Type B pancreatic cell (in vitro differentiated cells): ENCODE results near the gene TBC1D32. TPM values are rescaled to one million over a fixed set of nuclear protein-coding genes. Genes with fewer than 3 reads are reported as not detected.
A peak's percentile ranks its signal among the peaks of the same experiment; 100 is the strongest.
"Not testable (repeated sequence)": the region's sequence is repeated elsewhere in the genome, so short reads cannot be mapped to it uniquely, and the experiment has no call there.

Experiments
- DNase-seq: peaks from one replicate; pipeline ENCODE4 v3.0.0; 2021; ENCODE audit warnings: mixed read lengths; ENCODE audit not compliant: unreplicated experiment; ENCODE audit errors: extremely low spot score
- H3K27ac Mint-ChIP-seq: 2 replicates; pipeline ENCODE4 v1.8.0; 2021; ENCODE audit warnings: mild to moderate bottlenecking, mixed read lengths
- H3K27me3 Mint-ChIP-seq: 2 replicates; pipeline ENCODE4 v1.8.0; 2021; ENCODE audit warnings: mixed read lengths
- H3K36me3 Mint-ChIP-seq: 2 replicates; pipeline ENCODE4 v1.8.0; 2021; ENCODE audit warnings: mixed read lengths
- H3K4me1 Mint-ChIP-seq: one replicate; pipeline ENCODE4 v1.8.0; 2021; ENCODE audit warnings: mixed read lengths; ENCODE audit not compliant: unreplicated experiment
- H3K4me3 Mint-ChIP-seq: 2 replicates; pipeline ENCODE4 v1.8.0; 2021; ENCODE audit warnings: mild to moderate bottlenecking, mixed read lengths
- H3K9me3 Mint-ChIP-seq: 2 replicates; pipeline ENCODE4 v1.8.0; 2021; ENCODE audit warnings: mixed read lengths
- total RNA-seq: library from RNA; stranded (reverse); gene quantifications from 2 replicates; pipeline ENCODE4 v1.2.1, GENCODE V29; 2021; ENCODE audit warnings: low replicate concordance
- TF ChIP-seq, protein P1 (sequence below): fragments of 200-600 bp; sonication (generic); conservative IDR thresholded peaks from 2 replicates; pipeline ENCODE4 v1.5.0; 2021; ENCODE audit warnings: antibody characterized with exemption, mild to moderate bottlenecking

Gene TBC1D32
- total RNA-seq, 1 donor from 2014 or later = 12.4 TPM

DNA sequence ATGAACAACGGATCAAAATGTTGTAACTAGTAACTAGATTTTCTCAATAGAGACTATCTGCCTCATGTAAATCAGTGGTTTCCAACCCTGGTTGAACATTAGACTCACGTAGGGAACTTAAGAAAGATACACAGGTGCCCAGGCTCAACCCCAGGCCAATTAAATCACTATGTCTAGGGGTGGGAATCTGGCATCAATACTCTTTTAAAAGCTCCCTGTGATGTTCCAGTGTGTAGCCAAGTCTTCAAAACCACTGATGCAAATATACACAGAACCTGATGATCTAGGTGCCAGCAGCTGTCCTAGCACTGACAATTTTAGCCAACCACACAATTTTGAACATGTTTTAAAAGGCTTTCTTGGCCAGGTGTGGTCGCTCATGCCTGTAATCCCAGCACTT is 128.7 kb downstream of the TBC1D32 start:
- Mint-ChIP-seq H3K27me3 (no peaks in the 10 kb centered on the region), H3K36me3 (peaks cover 3% of the 10 kb centered on the region), H3K4me1 (no peaks in the 10 kb centered on the region), H3K4me3 (no peak overlapping the region), H3K9me3 (no peaks in the 10 kb centered on the region), H3K27ac (no peak overlapping the region)
- TF ChIP-seq, protein P1, sequence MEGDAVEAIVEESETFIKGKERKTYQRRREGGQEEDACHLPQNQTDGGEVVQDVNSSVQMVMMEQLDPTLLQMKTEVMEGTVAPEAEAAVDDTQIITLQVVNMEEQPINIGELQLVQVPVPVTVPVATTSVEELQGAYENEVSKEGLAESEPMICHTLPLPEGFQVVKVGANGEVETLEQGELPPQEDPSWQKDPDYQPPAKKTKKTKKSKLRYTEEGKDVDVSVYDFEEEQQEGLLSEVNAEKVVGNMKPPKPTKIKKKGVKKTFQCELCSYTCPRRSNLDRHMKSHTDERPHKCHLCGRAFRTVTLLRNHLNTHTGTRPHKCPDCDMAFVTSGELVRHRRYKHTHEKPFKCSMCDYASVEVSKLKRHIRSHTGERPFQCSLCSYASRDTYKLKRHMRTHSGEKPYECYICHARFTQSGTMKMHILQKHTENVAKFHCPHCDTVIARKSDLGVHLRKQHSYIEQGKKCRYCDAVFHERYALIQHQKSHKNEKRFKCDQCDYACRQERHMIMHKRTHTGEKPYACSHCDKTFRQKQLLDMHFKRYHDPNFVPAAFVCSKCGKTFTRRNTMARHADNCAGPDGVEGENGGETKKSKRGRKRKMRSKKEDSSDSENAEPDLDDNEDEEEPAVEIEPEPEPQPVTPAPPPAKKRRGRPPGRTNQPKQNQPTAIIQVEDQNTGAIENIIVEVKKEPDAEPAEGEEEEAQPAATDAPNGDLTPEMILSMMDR = no peak
- DNase-seq = no peak

DNA sequence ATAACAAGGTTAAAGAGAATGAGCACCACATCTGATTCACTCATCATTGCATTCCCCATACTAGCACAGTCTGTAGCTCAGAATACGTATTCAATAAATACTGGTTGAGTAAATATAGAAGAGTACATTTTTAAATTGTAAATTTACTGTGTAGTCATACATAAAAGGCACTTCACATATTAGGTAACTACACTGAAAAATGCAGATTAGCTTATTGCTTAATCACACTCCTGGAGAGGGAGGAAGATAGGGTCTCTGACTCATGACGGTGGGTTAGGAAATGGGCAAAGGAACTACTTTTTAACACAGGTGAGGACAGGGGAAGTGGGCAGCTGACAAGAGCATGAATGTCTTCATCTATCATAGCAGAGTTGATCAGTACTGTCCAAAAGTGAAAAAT is 133.2 kb downstream of the TBC1D32 start:
- Mint-ChIP-seq H3K36me3 (no peaks in the 10 kb centered on the region), H3K4me1 (no peaks in the 10 kb centered on the region), H3K9me3 (no peaks in the 10 kb centered on the region), H3K27me3 (no peaks in the 10 kb centered on the region), H3K4me3 (no peak overlapping the region), H3K27ac (no peak overlapping the region)
- TF ChIP-seq, protein P1 = no peak
- no peak for DNase-seq

DNA sequence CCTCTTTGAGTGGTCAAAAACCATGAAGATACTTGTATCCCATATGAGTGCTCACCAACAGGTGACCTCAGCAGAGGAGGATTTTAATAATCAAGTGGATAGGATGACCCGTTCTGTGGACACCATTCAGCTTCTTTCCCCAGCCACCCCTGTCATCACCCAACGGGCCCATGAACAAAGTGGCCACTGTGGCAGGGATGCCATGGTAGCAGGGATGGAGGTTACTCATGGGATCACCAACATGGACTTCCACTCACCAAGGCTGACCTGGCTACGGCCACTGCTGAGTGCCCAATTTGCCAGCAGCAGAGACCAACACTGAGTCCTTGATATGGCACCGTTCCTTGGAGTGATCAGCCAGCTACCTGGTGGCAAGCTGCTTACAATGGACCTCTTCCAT is 138.2 kb downstream of the TBC1D32 start:
- not testable (repeated sequence) for H3K4me1 Mint-ChIP-seq, H3K9me3 Mint-ChIP-seq, H3K27me3 Mint-ChIP-seq, H3K27ac Mint-ChIP-seq, DNase-seq, H3K36me3 Mint-ChIP-seq, H3K4me3 Mint-ChIP-seq

DNA sequence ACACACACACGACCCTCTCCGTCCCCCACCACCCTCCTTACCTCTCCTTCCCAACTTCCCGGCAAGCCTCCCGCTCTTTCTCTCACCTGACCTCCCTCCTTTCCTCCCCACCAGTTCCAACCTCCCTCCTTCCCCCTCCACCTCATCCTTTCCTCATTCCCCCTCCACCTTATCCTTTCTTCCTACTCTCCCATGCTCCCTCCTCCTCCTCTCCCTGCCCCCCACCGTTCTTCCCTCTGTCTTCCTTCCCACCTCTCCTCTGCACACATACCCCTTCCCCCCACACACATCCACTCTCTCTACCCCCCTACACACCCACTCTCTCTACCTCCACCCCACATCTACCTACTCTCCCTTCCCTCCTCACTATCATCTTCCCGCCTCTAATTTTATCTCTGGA is 144.2 kb downstream of the TBC1D32 start:
- Mint-ChIP-seq H3K36me3 (peaks cover 3% of the 10 kb centered on the region), H3K4me1 (peaks cover 6% of the 10 kb centered on the region), H3K27me3 (no peaks in the 10 kb centered on the region), H3K4me3 (no peak overlapping the region), H3K9me3 (no peaks in the 10 kb centered on the region), H3K27ac (no peak overlapping the region)
- DNase-seq = no peak
- TF ChIP-seq, protein P1 = no peak

DNA sequence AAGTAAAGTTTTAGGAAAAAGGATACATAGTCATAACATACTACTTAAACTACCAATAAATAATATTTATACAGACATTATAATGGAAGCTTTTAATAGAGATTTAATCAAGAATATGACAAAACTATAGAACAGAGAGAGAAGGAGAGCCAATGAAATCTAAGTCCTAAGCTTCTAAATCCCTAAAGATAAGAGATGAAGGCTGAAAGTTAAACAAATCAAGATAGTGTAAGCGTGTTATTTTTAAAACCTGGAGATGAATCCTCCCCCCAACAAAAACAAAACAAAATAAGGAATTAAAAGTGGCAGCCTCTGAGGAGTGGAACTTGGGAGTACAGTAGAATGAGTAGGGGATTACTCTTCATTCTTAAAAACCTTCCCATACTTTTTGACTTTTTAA is 145.9 kb downstream of the TBC1D32 start:
- TF ChIP-seq, protein P1 = no peak
- no peak for DNase-seq
- Mint-ChIP-seq H3K27ac (peak overlapping the region; percentile 89), H3K4me1 (peaks cover 6% of the 10 kb centered on the region), H3K4me3 (no peak overlapping the region), H3K27me3 (no peaks in the 10 kb centered on the region), H3K36me3 (peaks cover 3% of the 10 kb centered on the region), H3K9me3 (no peaks in the 10 kb centered on the region)

- Mint-ChIP-seq H3K27me3 (no peaks in the 10 kb centered on the region), H3K36me3 (peaks cover 3% of the 10 kb centered on the region), H3K9me3 (no peaks in the 10 kb centered on the region), H3K27ac (peak overlapping the region; percentile 89), H3K4me3 (peak overlapping the region; percentile 59), H3K4me1 (peaks cover 6% of the 10 kb centered on the region)
- DNase-seq = no peak
- TF ChIP-seq, protein P1 = no peak
Observed at GRCh38 chr6:121187833-121188200, 146.5 kb downstream of the TBC1D32 start.
